ENCODE data around the gene PDC.
"Not testable (repeated sequence)": the region's sequence is repeated elsewhere in the genome, so short reads cannot be mapped to it uniquely, and the experiment has no call there.

PDC gene

GRCh38 chr1:186403632-186404031 is 57.3 kb downstream of the PDC start:
- DNase-seq = no peak

DNA sequence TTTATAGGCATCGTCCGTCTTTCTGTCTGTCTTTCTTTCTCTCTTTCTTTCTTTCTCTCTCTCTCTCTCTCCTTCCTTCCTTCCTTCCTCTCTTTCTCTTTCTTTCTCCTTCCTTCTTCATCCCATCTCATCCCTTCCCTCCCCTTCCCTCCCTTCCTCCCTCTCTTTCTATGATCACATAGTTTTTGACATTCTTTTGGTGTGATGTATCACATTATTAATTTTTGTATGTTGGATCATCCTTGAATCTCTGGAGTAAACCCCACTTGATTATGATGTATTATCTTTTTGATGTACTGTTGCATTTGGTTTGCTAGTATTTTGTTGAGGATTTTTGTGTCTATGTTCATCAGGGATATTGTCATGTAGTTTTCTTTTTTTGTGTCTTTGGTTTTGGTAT is 59.5 kb downstream of the PDC start:
- DNase-seq = not testable (repeated sequence)

Data from nucleus accumbens (tissue), 56 donors.